ENCODE measurements around the gene TSPO2.
"Not testable (repeated sequence)": the region's sequence is repeated elsewhere in the genome, so short reads cannot be mapped to it uniquely, and the experiment has no call there.

The TSPO2 gene

GRCh38 chr6:41042226-41043055 lies at the start of gene TSPO2:
TSS of gene TSPO2 (plus strand) at chr6:41042467. CDS start at chr6:41042986, 519 bp downstream.
- DNase-seq = no peak

GRCh38 chr6:40992746-40993145 lies 49.5 kb upstream of the TSPO2 start:
- no peak for DNase-seq

GRCh38 chr6:40996591-40997233 lies 45.6 kb upstream of the TSPO2 start:
- no peak for DNase-seq

GRCh38 chr6:40997234-40997957 lies 44.9 kb upstream of the TSPO2 start:
- DNase-seq = no peak

- DNase-seq = no peak
These were observed 43.6 kb upstream of the TSPO2 start for GRCh38 chr6:40998661-40999060.

- DNase-seq = peak; percentile 1 to 36
These were observed 42.7 kb upstream of the TSPO2 start for GRCh38 chr6:40999569-40999968.

GRCh38 chr6:41000248-41000647 lies 42.0 kb upstream of the TSPO2 start:
- no peak for DNase-seq

- no peak for DNase-seq
These were observed 40.1 kb upstream of the TSPO2 start for GRCh38 chr6:41002168-41002567.

GRCh38 chr6:41006217-41006616 lies 36.0 kb upstream of the TSPO2 start:
- DNase-seq = peak; percentile 66 to 71

GRCh38 chr6:41006980-41007379 lies 35.3 kb upstream of the TSPO2 start:
- DNase-seq = not testable (repeated sequence)

- no peak for DNase-seq
These were observed 34.3 kb upstream of the TSPO2 start for GRCh38 chr6:41008011-41008410.

GRCh38 chr6:41009669-41010068 lies 32.6 kb upstream of the TSPO2 start:
- DNase-seq = no peak

GRCh38 chr6:41011673-41012072 lies 30.6 kb upstream of the TSPO2 start:
- no peak for DNase-seq

- DNase-seq = no peak
These were observed 28.7 kb upstream of the TSPO2 start for GRCh38 chr6:41013466-41014153.

- no peak for DNase-seq
These were observed 27.5 kb upstream of the TSPO2 start for GRCh38 chr6:41014780-41015179.

GRCh38 chr6:41015860-41016259 lies 26.4 kb upstream of the TSPO2 start:
- DNase-seq = not testable (repeated sequence)

- no peak for DNase-seq
These were observed 24.6 kb upstream of the TSPO2 start for GRCh38 chr6:41017663-41018062.

GRCh38 chr6:41021832-41022231 lies 20.4 kb upstream of the TSPO2 start:
- no peak for DNase-seq

- DNase-seq = no peak
These were observed 20.0 kb upstream of the TSPO2 start for GRCh38 chr6:41022294-41022693.

GRCh38 chr6:41023114-41023513 lies 19.2 kb upstream of the TSPO2 start:
- no peak for DNase-seq

- no peak for DNase-seq
These were observed 16.2 kb upstream of the TSPO2 start for GRCh38 chr6:41025966-41026530.

- no peak for DNase-seq
These were observed 15.0 kb upstream of the TSPO2 start for GRCh38 chr6:41027241-41027640.

Data from CD4-positive, alpha-beta T cell treated with Interleukin-4 for 1 hour (primary cell).